NCI-H2227 treated with DMSO at 0.1 percent for 48 hours (cell line): ENCODE data around the gene PDXDC1.
A peak's percentile ranks its signal among the peaks of the same experiment; 100 is the strongest.
"Not testable (repeated sequence)": the region's sequence is repeated elsewhere in the genome, so short reads cannot be mapped to it uniquely, and the experiment has no call there.

Experiments used
- DNase-seq: peaks from one replicate; lab custom pipeline; 2025; lab: John Stamatoyannopoulos, UW

Gene PDXDC1

DNA sequence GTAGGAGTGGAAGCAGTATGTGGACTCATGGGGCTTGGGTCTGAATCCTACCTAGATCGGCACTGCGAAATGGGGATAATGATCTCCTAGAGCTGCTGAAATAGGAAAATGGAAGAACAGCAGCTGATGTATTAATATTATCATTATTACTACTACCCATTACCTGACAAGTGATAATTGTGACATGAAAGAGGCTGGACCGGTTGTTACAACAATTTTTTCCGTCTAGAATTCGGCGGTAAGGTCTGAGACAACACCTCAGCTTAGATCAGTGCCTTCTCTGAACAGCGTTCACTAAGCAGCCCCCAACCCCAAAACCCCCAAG, 533 bp upstream of the PDXDC1 start:
- peak; percentile 74 for DNase-seq

DNA sequence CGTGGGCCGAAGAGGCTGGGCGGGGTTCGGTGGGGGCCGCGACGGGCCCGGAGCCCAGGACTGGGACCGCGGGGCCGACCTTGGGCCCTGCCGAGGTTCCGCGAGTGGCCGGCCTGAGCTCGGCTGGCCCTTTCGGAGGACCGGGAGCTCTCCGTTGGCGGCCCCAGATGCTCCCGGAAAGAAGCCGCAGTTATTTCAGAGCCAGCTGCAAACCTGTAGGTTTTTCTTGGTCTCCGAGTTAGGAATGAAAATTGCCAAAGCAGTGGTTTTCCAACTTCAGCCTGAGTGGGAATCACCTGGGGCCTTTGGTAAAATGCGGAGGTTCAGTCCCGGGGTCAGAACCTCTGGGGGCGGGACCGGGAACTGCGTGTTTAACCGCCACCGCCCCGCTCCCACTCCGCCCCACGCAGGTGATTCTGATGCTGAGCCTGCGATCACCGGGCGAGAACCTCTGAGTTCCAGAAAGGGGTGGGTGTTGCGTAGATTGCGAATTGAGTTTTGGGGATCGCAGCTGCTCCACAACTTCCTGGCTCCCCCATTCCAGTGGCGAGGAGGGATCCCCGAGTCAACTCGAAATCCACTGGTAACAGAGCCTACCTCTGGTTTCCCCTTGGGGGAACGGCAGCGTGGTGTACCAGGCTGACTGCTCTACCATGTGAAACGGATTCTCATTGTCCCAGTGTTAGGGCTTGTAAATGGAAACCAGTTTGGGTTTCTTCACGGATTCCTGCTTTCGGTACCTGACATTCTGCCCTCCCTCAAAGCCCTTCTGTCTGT, 780 bp downstream of the PDXDC1 start:
- DNase-seq, result not testable (repeated sequence)

DNA sequence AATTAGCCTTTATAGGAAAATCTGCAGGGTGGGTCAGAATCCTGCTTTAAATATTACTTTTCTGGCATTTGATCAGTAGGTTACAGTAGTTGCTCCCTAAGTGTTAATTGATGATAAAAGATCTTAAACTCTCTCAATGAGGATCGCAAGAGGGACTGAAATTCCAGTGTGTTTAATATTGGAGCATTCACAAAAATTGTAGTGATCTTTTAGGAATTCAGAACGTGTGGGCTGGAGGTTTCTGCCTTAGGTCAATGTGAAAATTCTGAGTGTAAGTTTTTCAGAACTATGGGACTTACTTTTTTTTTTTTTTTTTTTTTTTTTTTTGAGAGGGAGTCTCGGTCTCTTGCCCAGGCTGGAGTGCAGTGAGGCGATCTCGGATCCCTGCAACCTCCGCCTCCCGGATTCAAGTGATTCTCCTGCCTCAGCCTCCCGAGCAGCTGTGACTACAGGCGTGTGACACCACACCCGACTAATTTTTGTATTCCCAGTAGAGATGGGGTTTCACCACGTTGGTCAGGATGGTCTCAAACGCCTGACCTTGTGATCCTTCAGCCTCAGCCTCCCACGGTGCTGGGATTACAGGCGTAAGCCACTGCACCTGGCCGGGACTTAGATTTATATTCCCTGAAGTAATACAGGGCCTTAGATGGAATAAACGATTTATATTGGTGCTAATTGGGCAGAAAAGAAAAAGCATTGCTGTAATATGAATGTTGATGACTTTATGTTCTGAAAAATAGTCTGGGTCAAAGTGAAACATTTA, 2.3 kb downstream of the PDXDC1 start:
- not testable (repeated sequence) for DNase-seq

DNA sequence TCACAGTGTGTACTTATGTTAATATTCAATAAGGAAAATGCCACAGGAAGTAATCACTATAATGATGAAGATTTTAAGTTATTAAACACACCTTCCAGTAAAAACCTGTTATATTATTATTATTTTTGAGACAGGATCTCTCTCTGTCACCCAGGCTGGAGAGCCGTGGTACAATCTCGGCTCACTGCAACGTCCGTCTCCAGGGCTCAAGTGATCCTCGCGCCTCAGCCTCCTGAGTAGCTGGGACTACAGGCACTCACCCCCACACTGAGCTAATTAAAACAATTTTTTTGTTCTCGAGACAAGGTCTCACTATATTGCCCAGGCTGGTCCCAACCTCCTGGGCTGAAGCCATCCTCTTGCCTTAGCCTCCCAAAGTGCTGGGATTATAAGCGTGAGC, 3.5 kb downstream of the PDXDC1 start:
- DNase-seq, result not testable (repeated sequence)

DNA sequence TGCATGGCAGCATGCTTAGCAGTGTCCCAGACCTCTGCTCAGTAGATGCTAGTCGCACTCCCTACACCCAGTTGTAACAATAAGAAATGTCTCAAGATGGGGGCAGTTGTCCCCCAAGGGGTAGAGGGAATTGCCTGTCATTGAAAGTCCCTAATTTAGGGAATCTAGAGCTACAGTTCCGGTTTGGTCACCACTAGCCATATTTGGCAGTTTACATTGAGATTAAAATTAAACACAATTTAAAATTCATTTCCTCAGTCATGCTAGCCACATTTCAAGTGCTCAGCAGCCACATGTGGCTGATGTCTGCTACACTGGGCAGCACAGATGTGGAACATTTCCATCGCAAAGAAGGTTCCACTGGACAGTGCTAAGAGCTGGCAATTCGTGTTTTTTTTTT, 4.1 kb downstream of the PDXDC1 start:
- DNase-seq, result not testable (repeated sequence)

DNA sequence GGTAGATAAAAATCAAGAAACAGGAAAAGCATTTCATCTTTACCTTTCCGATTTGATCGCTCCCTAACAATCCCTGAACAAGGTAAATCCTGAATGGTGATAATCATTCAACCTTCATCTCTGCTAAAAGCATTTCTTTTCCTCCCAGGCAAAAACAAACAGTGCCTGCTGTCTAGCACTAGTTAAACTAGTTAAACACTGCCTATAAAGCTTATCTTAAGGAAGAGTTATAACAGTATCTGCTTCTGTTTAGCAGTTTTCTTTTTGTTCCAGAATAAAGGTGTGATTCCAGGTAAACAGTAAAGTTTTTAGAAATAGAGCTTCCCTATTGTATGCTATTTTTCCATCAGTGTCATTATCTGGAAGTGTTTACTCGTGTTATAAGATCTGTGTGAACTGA, 6.4 kb downstream of the PDXDC1 start:
- not testable (repeated sequence) for DNase-seq

DNA sequence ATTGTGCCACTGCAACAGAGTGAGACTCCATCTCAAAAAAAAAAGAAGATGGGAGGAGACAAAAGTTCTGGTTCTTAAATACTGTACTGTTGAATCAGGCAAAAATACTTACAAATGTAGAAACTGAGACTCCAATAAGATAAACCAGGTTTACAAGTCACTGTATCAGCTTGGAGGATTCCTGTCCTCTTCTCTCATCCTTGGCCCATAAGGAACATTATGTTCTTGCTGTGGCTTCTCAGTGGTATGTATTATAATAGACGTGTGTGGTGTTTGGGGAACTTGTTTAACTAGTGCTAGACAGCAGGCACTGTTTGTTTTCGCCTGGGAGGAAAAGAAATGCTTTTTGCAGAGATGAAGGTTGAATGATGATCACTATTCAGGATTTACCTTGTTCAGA, 7.7 kb downstream of the PDXDC1 start:
- not testable (repeated sequence) for DNase-seq

DNA sequence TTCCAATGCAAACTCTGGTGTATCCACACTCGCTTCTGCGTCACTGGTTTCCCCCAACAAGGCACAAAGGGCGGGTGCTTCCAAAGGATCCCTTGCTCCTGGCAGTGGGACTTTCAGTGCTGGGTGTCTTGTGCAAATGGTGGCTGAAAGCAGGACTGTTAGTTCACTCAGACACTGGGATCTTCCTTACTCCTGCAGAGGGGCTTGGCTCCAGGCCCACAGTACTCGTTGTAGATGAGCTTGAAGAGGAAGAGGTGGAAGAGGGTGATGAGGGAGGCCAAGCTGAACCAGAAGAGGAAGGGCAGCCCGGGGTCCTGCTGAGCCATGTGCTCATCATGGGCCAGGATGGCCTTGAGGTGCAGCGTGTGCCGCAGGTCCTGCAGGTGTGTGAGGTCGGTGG, 13.3 kb downstream of the PDXDC1 start:
- not testable (repeated sequence) for DNase-seq

DNA sequence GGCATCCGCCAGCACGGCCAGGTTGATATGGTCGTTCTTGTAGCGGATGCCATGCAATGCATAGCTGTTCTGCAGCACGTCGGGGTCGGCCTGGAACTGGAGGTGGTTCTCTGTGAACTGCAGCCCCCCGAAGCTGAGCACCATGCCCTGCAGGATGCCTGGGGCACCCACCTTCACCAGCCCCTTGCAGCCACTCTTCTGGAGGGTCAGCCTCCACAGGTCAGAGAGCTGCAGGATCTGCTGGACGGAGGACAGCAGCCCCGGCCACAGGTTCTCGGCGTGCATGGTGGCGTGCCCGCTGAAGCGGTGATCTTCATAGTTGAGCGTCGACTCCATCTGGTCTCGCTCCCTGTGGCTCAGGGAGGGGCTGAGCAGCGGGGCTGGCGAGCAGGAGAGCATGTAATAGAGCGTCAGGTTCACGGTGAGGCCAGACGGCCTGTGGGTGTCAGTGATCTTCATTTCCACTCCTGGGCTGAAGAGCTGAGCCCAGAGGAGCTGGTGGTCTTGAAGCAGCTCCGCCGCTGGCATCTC, 13.9 kb downstream of the PDXDC1 start:
- DNase-seq, result not testable (repeated sequence)

DNA sequence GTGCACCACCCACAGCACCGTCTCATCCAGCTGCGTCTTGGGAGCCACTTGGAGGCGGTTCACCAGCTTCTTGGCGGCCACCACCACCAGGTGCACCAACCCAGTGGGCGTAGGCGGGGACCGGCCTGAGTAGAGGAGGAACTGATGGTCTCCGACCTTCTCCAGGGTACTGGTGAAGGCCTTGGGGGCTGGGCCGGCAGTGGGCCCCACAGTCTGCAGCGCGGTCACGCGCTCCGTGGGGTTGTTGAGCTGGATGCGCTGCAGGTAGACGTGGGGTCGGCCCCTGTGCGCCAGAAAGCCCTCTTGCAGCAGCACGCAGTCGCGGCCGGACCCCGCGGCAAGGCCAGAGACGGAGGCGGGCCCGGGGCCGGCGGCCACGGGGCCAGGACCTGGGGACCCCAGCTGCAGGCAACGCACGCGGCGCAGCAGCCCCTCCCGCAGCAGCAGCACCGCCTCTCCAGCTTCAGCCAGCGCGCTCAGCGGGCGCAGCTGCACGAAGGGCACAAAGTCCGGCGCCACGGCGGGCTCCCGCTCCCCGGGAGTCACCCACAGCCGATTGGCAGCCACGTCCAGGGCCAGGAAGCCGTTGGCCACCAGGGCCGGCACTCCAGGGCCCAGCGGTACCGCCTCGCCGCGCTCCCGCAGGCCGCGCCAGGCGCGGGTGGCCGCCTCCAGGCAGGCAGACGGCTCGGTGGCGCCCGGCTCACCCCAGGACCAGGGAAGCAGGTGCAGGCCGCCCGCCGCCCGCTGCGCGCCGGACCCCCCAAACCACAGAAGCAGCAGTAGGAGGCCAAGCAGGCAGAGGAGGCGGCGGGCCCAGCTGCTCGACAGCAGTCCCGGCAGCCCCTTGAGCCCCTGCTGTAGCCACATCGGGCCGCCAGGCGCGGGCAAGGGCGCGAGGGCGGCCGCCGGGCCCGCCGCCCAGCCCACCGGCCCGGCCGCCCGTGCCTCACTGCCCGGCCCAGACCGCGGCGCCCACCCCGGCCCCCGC, 14.8 kb downstream of the PDXDC1 start:
- not testable (repeated sequence) for DNase-seq

DNA sequence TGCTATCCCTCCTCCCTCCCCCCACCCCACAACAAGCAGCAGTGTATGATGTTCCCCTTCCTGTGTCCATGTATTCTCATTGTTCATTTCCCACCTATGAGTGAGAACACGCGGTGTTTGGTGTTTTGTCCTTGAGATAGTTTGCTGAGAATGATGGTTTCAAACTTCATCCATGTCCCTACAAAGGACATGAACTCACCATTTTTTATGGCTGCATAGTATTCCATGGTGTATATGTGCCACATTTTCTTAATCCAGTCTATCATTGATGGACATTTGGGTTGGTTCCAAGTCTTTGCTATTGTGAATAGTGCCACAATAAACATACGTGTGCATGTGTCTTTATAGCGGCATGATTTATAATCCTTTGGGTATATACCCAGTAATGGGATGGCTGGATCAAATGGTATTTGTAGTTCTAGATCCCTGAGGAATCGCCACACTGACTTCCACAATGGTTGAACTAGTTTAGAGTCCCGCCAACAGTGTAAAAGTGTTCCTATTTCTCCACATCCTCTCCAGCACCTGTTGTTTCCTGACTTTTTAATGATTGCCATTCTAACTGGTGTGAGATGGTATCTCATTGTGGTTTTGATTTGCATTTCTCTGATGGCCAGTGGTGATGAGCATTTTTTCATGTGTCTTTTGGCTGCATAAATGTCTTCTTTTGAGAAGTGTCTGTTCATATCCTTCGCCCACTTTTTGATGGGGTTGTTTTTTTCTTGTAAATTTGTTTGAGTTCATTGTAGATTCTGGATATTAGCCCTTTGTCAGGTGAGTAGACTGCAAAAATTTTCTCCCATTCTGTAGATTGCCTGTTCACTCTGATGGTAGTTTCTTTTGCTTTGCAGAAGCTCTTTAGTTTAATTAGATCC, 18.7 kb downstream of the PDXDC1 start:
- DNase-seq, result not testable (repeated sequence)

DNA sequence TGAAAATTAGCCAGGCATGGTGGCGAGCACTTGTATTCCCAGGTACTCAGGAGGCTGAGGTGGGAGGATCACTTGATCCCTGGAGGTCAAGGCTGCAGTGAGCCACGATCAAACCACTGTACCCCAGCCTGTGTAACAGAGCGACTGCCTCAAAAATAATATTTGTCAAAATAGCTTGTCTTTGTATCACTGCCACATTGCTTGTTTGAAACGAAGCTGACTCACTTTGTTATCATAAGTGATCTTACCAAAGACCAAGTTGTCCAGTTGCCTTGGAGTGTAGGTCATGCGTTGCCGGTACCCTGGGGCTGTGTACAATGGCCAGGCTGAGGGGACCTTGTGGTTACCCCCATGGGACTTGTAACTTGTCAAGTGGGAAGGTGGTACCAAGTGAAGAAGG, 21.9 kb downstream of the PDXDC1 start:
- not testable (repeated sequence) for DNase-seq

DNA sequence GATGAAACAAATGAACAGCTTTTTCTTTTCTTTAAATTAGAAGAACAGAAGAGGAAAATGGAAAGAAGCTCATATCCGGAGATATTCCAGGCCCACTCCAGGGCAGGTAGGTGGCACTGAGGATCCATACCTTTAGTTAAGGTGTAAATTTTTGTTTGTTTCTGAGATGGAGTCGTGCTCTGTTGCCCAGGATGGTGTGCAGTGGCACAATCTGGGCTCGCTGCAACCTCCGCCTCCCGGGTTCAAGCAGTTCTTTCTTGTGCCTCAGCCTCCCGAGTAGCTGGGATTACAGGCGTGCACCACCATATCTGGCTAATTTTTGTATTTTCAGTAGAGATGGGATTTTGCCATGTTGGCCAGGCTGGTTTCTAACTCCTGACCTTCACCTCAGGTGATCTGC, 23.5 kb downstream of the PDXDC1 start:
- DNase-seq, result not testable (repeated sequence)

DNA sequence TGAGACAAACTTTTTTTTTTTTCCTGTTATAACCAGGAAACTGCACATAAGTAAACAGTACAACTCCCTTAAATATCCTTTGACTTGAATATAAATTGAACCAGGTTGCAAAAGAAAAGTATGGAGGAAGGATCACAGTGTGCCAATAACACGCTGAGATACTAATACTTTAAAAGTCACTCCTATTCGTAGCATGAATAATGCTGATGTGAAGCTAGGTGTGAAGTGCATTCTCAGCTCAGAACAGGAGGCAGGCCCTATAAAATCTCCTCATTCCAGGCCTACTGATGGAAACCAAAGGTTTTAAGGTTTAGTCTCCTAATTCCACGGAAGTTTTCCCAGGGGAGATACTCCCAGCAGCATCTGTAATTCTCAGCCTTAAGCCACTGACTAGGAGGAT, 25.0 kb downstream of the PDXDC1 start:
- DNase-seq, result not testable (repeated sequence)

DNA sequence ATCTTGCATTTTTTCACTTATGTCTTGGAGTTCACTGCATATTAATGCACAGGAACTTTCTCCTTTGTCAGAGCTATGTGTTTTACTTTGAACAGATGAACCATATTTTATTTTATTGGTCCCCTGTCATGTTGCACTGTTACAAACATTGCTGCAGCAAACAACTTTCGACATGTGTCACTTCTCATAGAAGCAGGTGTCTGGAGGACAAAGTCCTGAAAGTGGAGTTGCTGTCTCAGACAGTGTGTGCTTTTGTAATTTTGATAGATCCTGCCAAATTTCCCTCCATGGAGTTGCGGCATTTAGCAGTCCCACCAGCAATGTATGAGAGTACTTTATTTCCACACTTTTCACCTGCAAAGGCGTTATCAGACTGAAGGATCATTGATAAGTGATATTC, 27.6 kb downstream of the PDXDC1 start:
- not testable (repeated sequence) for DNase-seq

DNA sequence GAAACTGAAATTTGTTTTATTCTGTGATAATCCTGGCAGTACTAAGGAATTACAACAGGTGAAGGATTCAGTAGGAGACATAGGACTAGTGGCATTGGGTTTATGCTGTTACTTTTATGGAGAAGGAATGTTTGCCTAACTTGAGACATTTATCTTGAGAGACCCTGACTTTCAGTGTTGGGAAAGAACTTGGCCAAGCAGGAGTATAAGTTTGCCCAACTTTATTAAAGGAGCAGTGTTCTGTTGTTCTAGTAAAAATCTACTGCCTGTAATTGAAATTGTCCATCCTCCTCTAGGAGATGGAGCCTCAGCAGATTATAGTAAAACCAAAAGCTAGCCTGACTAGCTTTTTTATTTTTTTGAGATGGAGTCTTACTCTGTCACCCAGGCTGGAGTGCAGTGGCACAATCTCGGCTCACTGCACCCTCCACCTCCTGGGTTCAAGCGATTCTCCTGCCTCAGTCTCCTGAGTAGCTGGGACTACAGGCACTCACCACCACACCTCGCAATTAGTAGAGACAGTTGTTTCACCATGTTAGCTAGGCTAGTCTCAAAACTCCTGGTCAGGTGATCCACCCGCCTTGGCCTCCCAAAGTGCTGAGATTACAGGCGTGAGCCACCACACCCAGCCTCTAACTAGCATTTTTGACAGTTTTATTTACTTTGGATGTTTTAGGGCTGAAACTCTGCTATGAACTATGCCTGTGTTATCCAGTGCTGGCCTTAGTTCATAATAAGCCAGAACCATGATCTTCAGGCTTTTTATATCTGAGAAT, 30.7 kb downstream of the PDXDC1 start:
- not testable (repeated sequence) for DNase-seq

DNA sequence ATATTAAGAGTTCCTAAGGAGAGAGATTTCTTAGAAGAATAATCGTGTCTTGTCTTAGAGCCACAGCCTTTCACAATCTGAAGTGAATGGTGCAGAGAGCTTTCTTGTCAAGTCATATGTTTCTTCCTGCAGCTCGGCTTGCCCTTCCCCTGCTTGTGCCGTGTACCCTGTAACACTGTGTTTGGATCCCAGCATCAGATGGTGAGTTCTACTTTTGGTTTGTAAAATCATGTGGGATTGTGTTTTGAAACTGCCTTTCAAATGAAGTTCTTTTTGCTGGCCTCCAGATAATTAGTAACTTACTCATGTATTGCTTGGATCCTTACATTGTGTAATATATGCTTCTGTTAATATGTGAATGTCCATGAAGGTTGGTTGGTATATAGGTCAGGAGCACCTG, 33.8 kb downstream of the PDXDC1 start:
- not testable (repeated sequence) for DNase-seq

DNA sequence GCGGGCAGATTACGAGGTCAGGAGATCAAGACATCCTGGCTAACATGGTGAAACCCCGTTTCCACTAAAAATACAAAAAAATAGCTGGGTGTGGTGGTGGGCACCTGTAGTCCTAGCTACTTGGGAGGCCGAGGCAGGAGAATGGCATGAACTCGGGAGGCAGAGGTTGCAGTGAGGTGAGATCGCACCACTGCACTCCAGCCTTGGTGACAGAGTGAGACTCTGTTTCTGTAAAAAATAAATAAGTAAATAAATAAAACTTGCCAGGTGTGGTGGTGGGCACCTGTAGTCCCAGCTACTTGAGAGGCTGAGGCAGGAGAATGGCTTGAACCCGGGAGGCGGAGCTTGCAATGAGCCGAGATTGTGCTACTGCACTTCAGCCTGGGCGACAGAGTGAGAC, 38.1 kb downstream of the PDXDC1 start:
- not testable (repeated sequence) for DNase-seq

DNA sequence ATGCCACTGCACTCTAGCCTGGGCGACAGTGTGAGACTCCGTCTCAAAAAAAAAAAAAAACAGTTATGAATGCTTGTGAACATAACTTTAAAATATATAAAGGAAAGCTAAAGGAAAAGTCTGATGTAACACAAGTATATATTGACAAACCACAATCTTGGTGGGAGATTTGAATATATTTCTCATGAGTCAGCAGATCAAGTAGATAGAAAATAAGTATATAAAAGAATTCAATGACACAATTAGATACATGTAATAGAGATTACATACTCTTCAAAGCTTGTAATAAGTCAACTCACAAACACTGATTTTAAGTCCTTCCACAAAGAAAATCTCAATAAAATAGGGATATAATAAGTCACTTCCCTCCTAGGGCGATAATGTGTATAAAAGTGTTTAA, 40.8 kb downstream of the PDXDC1 start:
- DNase-seq, result not testable (repeated sequence)

DNA sequence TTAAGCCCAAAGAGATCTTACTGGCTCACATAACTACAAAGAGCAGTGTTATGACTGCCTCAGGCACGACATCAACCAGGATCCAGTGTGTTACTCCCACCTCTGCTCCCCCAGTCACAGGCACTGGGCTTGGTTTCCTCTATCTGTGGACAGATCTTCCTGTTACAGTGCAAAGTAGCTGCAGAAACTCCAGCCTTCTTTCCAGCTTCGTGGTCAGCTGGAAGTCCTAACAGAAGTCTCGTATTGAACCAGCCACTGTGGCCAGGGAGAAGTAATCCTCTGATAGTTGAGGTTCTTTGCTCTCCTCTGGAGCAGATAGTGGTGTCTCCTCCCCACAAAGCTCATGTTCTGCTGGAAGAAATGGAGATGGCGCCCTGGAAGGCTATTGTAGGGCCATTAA, 41.5 kb downstream of the PDXDC1 start:
- DNase-seq, result not testable (repeated sequence)
